GM18499 (cell line): ENCODE data around the gene CA11.
"Not testable (repeated sequence)": the region's sequence is repeated elsewhere in the genome, so short reads cannot be mapped to it uniquely, and the experiment has no call there.

ENCODE experiments used
- ATAC-seq: cut with Tn5 transposase; IDR thresholded peaks from one replicate; pipeline ENCODE4 v1.9.1; 2021; ENCODE audit warnings: moderate number of reproducible peaks; ENCODE audit not compliant: insufficient read depth, unreplicated experiment

The CA11 gene

DNA sequence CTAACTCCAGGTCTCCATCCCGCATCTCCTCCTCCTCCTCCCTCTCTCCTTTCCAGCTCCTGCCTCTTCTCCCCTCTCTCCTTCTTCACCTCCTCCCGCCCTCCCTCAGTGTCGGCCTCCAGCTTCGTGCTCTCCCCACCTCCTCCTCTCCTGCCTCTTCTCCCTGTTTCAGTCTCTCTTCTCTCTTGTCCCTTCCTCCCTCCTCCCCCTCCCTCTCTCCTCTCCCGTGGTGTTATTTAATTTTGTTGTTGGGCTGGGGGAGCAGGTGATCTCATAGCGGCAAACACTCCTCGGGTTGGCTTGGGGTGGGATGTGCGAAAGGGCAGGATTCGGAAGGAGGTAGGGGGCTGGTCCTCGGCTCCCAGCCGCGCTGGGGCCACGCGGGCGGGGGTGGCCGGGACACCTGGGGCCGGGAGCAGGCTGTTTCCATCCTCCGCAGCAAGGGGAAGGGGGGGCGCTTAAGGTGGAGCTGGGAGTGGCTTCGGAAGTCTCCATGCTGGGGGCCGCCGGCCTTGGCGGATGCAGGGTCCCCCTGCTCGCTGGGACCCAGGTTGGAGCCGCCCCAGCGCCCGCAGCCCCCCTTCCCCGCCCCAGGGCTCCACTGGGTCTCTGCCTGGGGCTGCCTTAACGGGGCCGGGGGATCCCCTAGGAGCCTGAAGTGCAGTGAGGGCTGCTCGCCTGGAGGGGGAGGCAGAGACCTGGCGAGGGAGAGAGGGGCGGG, at the start of gene CA11:
Gene CA11, minus strand, starts transcription at position 187 of the 721 bp plus-strand sequence. CDS start 555 bp downstream, outside the sequence.
- ATAC-seq: no peak

DNA sequence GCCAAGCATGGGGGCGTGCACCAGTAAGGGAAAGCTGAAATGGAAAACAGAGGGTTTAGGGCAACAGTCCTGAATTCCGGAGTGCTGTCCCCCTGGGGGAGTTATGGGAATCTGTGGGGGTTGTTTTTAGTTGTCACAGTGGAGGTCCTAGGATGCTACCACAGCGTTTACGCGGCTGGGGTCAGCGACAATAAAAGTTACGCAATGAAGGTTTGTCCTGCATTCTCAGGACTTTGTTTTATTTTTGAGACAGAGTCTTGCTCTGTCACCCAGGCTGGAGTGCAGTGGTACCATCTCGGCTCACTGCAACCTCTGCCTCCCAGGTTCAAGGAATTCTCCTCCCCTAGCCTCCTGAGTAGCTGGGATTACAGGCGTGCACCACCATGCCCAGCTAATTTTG, 47.6 kb upstream of the CA11 start:
- ATAC-seq: not testable (repeated sequence)

DNA sequence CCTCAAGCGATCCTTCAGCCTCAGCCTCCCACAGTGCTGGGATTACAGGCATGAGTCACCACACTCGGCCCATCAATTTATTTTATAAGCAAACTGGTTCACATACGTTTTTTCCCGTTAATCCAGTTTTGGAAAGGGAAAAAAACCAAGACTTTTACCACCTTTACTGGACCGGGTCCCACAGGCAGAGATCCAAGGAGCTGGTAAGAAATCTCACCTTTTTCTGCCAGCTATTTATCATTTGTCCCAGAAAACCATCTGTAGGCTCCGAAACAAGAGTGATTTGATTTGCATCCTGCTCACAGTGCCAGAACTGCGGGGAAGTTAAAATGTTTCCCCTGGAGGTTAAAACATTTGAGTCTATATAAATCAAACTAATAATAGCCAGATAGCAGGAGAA, 43.5 kb upstream of the CA11 start:
- no peak for ATAC-seq

DNA sequence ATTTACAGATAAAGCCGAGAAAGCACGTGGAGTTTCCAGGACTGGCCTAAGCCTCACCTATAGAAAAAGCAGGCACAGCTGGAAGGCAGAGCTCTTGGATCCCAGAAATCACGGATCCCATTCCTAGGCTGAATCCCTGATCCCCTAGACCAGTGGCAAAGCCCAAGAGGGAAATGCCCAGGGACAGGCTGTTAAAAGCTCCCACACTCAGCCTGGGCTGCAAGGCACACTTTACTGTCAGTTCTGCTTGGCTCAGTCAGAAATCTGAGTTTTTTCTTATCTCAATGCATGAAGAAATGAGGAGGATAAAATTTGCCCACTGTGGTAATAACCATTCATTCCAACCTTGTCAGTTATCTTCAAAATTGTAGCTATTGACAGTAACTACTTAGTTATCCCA, 41.8 kb upstream of the CA11 start:
- ATAC-seq: no peak

DNA sequence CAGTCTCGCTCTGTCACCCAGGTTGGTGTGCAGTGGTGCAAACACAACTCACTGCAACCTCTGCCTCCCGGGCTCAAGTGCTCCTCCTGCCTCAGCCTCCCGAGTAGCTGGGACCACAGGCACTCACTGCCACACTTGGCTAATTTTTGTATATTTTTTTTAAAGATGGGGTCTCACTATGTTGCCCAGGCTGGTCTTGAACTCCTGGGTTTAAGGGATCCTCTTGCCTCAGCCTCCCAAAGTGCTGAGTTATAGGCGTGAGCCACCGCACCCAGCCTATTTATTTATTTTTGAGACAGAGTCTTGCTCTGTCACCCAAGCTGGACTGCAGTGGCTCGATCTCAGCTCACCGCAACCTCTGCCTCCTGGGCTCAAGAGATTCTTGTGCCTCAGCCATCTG, 40.6 kb upstream of the CA11 start:
- ATAC-seq: not testable (repeated sequence)

DNA sequence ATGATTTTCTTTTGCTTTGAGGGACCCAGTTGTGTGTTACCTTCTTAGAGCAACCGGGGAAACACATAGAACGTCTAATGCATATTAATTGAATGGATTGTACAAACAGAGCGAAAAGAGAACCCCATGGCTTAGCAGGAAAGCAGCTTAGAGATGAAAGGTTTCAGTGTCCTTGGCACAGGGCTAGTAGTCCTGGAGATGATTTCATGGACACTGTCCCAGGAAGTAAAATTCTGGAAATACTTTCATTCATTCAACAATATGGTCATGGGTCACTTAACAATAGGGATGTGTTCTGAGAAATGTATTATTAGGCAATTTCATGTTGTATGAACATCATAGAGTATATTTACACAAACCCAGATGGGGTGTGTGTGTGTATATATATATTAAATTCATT, 40.1 kb upstream of the CA11 start:
- ATAC-seq: no peak

DNA sequence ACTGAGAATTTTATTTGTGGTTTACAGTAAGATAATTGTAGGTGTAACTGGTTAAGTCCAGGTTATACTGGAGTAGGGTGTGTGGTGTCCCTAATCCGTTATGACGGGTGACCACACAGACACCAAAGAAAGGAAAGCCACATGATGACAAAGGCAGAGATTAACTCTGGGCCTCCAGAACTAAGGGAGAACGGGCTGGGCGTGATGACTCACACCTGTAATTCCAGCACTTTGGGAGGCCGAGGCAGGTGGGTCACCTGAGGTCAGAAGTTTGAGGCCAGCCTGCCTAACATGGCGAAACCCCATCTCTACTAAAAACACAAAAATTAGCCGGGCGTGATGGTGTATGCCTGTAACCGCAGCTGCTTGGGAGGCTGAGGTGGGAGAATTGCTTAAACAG, 39.6 kb upstream of the CA11 start:
- ATAC-seq: no peak

DNA sequence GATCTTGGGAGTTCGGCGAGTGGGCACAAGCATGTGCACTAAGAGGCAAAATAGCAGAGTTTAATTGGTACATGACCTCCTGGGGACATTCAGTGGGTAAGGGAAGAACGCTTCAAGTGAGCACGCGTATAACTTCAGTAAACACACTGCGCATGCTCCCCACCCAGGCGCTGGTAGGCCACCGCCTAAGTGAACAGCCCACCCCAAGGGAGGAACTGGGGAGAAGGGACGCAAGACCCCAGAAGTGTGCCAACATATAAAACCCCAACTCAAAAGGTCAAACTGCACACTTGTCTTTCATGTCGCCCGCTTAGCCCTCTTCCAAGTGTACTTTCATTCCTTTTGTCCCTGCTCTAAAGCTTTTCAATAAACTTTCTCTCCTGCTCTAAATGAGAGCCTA, 37.4 kb upstream of the CA11 start:
- no peak for ATAC-seq

DNA sequence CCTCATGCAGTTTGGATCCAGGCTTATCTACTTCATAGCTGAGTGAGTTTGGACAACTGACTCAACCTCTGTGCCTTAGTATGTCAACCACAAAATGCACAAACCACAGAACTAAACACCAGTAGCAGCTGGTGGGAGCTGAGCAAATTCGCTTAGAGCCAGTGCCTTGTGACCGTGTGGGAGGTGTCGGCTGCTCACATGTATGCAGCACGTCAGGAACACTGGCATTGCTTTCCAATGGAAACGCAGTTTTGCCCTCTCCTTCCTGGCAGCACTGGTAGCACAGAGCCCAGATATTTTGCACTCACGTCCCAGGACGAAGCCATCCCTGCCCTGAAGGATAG, 35.1 kb upstream of the CA11 start:
- no peak for ATAC-seq

DNA sequence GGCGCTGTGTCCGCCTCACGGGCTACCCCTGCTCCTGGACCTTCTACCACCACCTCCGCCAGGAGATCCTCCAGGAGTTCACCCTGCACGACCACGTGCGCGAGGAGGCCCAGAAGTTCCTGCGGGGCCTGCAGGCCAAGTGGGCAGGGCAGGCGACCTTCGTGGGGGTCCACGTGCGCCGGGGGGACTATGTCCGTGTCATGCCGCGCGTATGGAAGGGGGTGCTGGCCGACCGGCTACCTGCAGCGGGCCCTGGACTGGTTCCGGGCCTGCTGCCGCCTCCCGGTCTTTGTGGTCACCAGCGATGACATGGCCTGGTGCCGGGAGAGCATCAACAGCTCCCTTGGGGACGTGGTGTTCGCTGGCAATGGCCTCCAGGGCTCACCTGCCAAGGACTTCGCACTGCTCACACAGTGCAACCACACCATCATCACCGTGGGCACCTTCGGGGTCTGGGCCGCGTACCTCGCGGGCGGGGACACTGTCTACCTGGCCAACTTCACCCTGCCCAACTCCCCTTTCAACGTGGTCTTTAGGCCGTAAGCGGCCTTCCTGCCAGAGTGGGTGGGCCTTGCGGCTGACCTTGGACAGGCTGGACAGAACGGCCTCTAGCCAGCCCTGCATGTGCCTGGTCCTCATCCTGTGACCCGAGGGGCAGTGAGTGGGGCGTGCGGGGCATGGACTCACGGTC, 34.6 kb upstream of the CA11 start:
- ATAC-seq: no peak

DNA sequence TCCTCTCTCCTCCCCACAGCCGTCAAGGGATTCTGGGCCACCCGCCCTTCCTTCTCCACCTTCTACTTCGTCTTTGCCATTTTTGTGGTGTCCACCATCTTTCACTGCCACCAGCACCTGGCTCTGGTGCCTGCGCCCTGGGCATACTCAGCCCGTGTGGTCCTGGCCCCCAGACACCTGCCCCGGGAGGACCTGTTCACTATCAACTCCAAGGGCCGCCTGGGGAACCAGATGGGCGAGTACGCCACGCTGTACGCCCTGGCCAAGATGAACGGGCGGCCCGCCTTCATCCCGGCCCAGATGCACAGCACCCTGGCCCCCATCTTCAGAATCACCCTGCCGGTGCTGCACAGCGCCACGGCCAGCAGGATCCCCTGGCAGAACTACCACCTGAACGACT, 34.0 kb upstream of the CA11 start:
- not testable (repeated sequence) for ATAC-seq

DNA sequence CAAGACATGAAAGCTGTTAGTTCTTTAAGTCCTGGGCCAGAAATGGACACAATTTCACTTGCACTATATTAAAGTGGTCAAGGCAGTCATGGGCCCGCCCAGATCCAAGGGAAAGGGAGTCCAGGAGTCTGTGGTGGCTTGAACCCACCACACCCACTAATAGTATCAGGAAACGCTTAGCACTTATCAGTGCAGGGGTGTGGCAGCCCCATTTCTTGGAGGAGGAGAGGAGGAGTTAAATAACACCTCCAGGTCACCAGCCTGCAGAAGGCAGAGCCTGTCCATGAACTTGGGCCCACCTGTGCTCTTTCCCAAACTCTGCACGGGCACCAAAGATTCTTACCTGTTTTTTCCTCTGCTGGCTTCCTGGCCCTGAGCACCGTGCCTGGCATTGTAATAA, 32.2 kb upstream of the CA11 start:
- ATAC-seq: no peak

DNA sequence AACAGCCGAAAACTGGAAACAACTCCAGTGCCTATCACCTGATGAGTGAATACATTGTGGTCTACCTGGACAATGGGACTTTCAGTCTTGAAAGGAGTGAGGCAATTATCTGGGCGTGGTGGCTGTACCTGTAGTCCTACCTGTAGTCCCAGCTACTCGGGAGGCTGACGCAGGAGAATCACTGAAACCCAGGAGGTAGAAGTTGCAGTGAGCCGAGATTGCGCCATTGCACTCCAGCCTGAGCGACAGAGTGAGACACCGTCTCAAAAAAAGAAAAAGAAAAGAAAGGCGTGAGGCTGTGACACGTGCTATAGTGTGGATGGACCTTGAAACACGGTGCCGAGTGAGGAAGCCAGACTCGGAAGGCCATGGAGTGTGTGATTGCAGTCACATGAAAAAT, 30.9 kb upstream of the CA11 start:
- no peak for ATAC-seq

DNA sequence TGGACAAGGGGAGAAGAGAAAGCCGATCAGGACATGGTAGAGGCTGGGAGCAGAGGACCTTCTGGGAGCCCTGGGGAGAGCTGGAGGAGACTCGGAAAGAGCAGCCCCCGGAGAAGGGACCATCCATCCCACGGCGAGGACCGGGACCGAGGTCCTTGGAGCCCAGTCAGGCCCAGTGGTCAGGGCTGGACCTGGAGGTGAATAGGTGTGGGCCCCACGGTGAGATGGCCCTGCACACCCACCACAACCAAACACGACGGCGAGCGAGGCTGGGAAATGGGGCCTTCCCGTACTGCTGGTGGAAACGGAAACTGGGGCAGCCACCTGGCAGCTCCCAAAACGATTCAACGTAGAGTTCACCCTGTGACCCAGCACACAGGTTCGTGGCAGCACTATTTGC, 30.5 kb upstream of the CA11 start:
- no peak for ATAC-seq

DNA sequence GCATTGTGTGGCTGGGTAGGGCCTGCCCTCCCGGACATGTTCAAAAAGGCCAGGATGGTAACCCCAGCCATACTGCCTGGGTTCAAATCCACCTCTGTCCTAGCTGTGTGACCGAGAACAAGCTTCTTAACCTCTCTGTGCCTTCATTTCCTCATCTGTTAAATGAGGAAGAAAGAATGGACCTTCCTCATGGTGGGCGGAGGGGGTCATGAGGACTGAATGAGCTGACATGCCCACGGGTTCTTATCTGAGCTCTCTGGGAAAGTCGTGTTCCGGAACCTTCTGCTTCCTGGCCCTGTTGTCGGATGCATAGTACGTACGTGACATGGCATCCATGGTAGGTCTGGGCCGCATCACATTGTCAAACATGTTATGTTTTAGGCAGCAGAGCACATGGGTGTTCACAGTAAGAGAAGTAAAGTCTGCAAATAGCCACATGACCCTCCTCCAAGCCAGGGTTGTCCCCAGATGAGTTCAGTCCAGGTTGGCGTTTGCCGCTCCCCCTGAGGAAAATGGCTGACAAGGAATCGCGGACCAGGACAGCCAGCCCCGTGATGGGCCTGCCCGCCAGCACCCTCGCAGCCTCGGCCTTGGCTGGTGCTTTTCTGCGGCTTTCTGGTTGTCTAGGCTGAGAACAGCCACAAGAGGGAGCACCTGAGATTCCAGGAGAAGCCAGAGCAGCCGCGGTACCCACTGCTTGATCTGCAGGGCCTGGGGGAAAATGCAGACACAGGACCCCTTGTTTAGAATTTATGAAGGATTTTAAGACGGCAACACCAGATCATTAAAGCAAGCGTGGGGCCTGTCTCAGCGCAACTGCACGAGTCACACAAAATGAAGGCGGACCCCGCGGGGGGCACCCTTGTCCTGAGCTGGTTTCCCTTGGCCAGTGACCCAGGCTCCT, 29.2 kb upstream of the CA11 start:
- ATAC-seq: no peak

DNA sequence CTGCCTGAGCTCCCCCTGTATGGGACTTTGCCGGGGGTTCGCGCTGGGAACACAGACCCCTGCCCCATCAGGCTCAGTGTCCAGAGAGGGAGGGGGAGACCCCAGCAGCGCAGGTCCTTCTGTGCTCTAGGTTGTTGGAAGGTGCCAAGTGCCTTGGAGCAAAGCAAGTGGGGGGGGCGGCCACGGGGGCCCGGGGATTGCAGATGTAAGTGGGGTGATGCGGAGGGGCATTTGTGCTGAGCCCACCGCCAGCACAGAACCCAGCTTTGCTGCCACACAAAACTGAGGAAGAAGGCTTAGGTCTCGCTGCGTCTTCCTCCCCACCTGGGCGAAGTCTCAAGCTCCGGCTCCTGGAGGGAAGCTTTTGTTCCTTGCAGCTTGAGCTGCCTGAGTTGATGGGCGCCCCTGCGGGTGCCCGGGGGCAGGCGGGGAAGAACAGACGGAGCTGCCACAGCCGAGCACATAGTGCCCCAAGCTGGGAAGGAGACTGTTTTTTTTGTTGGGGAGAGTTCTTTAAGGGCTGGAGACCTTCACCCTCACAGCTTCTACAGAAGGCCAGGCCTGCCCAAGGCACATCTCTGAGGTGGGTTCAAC, 28.3 kb upstream of the CA11 start:
- ATAC-seq: no peak

DNA sequence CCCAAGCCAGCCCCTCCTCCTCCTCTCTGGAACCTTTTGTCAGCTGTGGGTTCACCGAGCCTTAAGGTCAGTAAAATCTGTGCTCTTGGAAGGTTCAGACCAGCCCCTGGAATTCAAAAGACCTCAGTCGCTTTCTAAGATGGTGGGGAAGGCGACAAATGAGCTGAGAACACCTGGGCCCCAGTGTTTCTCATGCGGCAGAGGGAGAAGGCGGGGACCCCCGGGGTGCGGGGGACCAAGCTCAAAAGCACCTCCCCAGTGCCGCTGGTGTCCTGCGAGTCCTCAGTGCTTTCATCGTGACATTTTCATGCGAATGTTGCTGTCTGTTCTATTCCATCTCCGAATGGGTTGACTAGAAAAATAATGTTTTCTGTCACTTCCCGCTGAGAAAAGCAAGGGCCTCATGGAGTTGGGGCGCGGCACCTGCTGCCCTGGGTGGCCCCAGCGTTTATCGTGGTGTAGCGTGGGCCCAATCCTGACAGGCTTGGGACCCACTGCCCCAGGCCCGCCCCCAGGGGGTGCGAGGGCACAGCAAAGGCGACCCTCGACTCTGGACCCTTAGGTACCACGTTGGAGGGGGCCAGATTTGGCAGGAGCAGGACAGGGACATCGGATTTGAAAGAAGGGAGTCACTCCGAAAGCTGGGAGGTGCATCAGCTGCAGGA, 27.6 kb upstream of the CA11 start:
- no peak for ATAC-seq

DNA sequence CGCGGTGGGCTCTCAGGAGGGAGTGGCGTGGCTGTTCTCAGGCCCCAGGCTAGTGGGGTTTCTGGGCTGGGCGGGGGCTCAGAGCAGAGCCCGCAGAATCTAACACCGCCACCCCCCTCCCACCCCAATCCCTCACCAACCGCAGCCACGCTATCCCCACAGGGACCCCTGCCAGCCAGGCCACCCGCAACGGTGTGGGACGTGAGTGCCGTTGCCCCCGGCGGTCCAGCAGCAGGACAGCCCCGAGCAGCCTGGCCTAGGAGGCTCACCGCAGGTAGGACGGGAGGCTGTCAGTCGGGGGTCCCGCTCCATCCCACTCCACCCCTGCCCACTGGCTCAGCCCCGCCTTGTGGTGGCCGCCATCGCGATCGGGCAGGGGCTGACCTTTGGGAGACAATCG, 27.0 kb upstream of the CA11 start, which contains the start of gene NTN5:
Gene NTN5, minus strand, starts transcription at position 24 of the 400 bp plus-strand sequence. CDS start 2,031 bp downstream, outside the sequence.
- no peak for ATAC-seq

DNA sequence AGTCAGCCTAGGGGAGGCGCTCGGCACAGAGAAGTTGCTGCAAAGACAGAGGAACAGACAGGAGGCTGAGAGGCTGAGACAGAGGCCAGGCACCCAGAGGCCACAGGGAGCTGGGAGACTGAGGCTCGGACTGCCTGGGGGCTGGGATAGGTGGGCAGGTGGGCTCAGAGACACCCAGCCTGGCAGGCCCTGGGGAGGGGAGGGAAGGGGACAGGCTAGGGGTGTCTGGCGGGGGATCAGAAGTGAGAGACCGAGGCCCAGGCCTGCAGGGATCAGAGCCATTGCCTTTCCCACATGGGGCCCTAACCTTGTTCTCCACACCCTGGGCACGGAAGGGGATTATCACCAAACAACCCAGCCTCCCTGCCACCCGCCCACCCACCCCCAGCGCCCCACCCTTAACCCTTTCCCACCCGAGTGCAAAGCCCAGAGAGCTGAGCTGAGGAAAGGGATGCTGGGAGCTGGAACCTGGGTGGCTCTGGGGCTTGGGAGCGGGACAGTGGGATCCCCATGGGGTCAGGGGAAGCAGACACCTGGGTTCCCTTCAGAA, 25.5 kb upstream of the CA11 start:
- no peak for ATAC-seq
